GM19023 (cell line): ENCODE results near the gene C1S.
"Not testable (repeated sequence)": the region's sequence is repeated elsewhere in the genome, so short reads cannot be mapped to it uniquely, and the experiment has no call there.

Experiments
- ATAC-seq: cut with Tn5 transposase; IDR thresholded peaks from one replicate; pipeline ENCODE4 v1.9.1; 2021; ENCODE audit warnings: mild to moderate bottlenecking, moderate library complexity; ENCODE audit not compliant: unreplicated experiment

C1S gene

GRCh38 chr12:7046383-7047105 is 14.0 kb upstream of the C1S start:
- ATAC-seq, result no peak

DNA sequence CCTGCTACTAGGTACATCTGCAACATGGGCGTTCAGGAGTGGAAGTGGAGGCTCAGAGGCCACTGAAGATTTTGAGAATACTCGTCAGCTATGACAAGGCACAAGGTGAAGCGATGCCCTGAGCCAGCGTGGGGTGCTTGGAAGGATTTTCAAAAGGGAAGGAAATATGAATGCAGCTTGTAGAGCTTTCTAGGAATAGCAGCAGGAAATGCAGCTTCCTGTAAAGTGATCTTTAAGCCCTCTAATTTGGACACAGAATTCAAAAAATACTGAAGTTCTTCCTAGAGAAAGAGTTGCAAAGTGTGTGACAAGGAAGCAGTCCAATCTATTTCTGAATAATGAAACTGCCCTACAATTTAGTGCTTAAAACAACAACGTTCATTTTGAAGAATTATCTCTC is 13.2 kb upstream of the C1S start:
- ATAC-seq, result no peak

GRCh38 chr12:7049445-7049951 is 11.0 kb upstream of the C1S start:
- not testable (repeated sequence) for ATAC-seq

DNA sequence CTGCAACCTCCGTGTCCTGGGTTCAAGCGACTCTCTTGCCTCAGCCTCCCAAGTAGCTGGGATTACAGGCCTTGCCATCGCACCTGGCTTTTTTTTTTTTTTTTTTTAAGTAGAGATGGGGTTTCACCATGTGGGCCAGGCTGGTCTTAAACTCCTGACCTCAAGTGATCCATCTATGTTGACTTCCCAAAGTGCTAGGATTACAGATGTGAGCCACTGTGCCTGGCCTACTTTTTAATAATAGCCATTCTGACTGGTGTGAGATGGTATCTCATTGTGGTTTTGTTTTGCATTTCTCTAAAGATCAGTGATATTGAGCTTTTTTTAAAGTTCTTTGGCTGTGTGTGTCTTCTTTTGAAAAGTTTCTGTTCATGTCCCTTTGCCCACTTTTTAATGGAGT is 10.5 kb upstream of the C1S start:
- not testable (repeated sequence) for ATAC-seq

GRCh38 chr12:7054925-7055324 is 5.6 kb upstream of the C1S start:
- no peak for ATAC-seq

DNA sequence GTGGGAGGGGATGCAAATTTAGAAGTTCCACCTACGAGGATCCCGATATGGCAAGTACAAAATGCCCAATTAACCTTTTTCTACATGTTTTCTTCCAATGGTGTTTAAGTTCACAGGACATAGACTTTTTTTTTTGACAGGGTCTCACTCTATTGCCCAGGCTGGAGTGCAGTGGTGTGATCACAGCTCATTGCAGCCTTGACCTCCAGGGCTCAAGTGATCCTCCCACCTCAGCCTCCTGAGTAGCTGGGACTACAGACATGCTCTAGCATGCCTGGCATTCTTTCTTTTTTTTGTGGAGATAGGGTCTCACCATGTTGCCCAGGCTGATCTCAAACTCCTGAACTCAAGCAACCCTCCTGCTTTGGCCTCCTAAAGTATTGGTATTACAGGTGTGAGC is 4.8 kb upstream of the C1S start:
- ATAC-seq, result not testable (repeated sequence)

GRCh38 chr12:7058163-7058845 is 2.2 kb upstream of the C1S start:
- no peak for ATAC-seq

- ATAC-seq, result no peak
Measured at GRCh38 chr12:7058850-7059395, 1.6 kb upstream of the C1S start.

GRCh38 chr12:7059780-7060179 is 738 bp upstream of the C1S start:
- no peak for ATAC-seq

- ATAC-seq, result no peak
Measured at GRCh38 chr12:7061138-7061537, 620 bp downstream of the C1S start.

GRCh38 chr12:7061596-7061995 is 1.1 kb downstream of the C1S start:
- no peak for ATAC-seq

GRCh38 chr12:7064516-7064915 is 4.0 kb downstream of the C1S start:
- no peak for ATAC-seq

DNA sequence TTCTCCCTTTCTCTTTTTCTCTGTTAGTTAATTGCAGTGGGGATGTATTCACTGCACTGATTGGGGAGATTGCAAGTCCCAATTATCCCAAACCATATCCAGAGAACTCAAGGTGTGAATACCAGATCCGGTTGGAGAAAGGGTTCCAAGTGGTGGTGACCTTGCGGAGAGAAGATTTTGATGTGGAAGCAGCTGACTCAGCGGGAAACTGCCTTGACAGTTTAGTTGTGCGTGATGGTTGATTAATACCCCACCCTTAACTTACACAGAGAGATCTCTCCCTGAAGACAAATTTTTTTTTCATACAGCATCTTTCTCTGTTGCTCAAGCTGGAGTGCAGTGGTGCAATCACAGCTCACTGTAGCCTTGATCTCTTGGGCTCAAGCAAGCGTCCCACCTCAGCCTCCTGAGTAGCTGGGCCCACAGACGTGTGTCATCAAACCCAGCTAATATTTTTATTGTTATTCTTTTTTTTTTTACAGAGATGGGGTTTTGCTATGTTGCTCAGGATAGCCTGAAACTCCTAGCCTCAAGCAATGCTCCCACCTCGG is 4.6 kb downstream of the C1S start:
- no peak for ATAC-seq

DNA sequence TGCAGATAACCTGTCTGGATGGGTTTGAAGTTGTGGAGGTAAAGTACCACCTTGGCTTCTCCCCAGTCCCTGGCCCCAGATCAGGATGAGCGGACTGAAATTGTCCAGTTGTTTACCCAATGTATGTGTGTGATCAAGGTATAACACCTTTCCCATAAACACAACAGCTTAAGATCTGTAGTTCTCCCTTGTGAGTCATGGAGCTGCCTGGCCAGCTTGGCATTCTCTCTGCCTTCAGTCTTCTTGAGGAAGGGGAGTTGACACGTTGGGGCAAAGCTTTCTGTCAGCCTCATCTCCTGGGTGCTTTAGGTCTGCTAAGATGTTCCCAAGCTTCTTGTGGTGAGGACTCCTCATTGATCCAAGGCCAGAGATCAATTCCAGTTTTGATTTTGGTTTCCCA is 6.1 kb downstream of the C1S start:
- no peak for ATAC-seq

DNA sequence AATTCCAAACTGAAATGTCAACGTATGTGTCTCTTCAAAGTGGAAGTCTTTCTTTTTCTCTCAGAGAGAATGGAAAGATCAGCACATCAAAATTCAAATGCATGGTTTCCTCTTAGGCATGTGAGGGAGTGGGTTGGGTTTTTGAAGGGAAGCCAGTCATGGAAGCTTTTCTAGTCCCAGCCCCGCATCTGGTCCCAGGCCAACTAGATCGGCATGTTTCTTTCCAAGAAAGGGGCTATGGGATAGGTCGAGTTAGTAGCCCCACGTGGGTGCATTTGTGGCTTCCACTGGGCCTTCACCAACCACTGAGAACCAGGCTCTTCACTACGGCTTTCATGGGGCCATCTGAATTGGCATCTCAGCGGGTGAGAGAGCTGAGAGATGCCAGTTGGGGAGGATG is 6.6 kb downstream of the C1S start:
- ATAC-seq, result no peak

GRCh38 chr12:7068240-7068993 is 7.9 kb downstream of the C1S start:
- ATAC-seq, result no peak

DNA sequence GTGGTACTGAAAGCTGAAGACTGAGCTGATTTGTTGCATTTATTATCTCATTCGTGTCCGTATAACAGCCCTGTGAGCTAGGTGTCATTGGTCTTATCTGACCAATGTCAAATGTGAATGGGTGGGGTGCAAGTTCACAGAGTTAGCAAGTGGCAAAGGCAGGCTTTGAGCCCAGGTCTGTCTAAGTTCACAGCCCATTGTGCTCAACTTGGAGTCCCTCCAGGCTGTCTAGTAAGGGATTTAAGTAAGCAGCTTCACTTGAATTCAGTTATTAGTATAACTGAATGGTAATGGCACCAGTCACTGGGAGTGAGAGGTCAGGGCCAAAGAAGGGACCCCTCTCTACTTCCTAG is 8.5 kb downstream of the C1S start:
- ATAC-seq, result no peak

- ATAC-seq, result no peak
Measured at GRCh38 chr12:7069386-7069785, 8.9 kb downstream of the C1S start.

DNA sequence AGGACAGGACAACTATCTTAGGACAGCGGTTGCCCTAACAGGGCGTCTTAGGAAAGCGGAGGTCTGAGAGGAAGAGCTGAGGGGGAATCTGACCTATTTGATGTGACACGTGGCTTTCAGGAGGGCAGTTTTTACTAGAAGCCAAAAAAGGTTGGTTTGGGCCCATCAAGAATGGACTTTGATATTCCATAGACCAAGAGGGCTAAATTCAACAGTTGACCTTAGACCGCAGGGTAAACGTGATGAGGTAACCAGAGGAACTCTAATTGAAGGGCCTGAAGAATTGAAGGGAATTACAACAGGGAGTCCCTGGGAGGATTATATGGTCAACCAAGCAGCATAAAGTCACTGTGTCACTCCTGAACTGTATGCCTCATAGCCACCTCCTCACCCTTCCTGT is 11.5 kb downstream of the C1S start:
- ATAC-seq, result no peak

DNA sequence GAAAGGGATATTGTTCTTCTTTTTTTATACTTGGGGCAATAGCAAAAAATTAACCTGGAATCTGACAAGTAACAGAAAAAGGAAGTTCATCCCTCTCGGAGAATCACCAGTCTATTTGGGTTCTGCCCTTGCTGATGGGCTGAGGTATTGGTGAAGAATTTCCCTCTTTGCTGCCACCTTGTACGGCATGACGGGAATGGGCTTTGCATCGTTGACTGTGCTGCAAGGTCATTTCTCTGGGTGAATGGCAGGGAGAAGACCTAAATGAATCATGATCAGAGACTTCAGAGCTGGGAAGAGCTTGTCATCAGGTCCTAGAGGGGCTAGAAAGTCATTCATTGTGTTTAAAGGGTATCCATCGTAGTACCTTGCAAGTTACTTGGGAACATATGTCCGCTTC is 12.0 kb downstream of the C1S start:
- ATAC-seq, result no peak

DNA sequence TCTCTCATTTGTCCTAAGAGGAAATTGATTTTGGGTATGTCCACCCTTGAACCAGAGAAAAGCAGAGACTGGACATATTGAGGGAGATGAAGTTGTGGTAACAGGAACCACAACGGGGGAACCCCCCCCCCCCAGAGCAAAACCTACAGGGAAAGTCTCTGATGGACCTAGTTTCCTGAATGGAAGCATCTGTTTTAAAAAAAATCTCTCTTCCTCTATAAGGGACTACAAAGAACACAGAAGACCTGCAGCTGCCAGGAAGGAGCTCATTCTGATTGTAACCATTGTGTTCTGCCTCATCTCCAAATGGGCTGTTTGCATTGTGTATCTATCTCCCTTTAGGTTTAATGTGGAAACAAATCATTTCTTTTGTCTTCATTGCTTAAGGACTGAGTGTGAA is 13.4 kb downstream of the C1S start:
- ATAC-seq, result no peak
